ENCODE results near the gene MGLL.

The MGLL gene

GRCh38 chr3:127750226-127751031, 71.9 kb downstream of the MGLL start:
- Histone ChIP-seq H3K4me3 (ENCODE audit: low read depth, low read length, poor library complexity, severe bottlenecking) (no peak overlapping the region), H2AFZ (ENCODE audit: low read length) (no peak overlapping the region), H3K4me1 (ENCODE audit: insufficient read depth, low read length, severe bottlenecking) (peaks cover 14% of the 10 kb centered on the region), H3K9me3 (ENCODE audit: low read length) (no peaks in the 10 kb centered on the region), H3K79me2 (ENCODE audit: insufficient read depth, low read length) (no peaks in the 10 kb centered on the region), H4K20me1 (ENCODE audit: insufficient read depth, low read length) (no peaks in the 10 kb centered on the region), H3K4me2 (ENCODE audit: low read length) (no peak overlapping the region; the same call in 1 of the 2 replicates), H3K27ac (ENCODE audit: low read depth, low read length, poor library complexity, severe bottlenecking) (no peak overlapping the region), H3K27me3 (ENCODE audit: insufficient read depth, low read length) (no peaks in the 10 kb centered on the region), H3K36me3 (ENCODE audit: insufficient read depth, low read length) (no peaks in the 10 kb centered on the region), H3K9ac (ENCODE audit: low read length) (no peak overlapping the region), H3K9me2 (ENCODE audit: low read depth, low read length) (no peaks in the 10 kb centered on the region), H3F3A (ENCODE audit: insufficient read depth, low read length) (no peaks in the 10 kb centered on the region)
- TF ChIP-seq EZH2 (IDR thresholded peaks at IDR 0.05; ENCODE audit: borderline replicate concordance, low read length) (no peak), CTCF (IDR thresholded peaks at IDR 0.05; ENCODE audit: low read length) (no peak)

- Histone ChIP-seq H2AFZ (ENCODE audit: low read length) (no peak overlapping the region), H3K9ac (ENCODE audit: low read length) (no peak overlapping the region), H3K4me2 (ENCODE audit: low read length) (no peak overlapping the region), H3K9me3 (ENCODE audit: low read length) (no peaks in the 10 kb centered on the region), H3K27me3 (ENCODE audit: insufficient read depth, low read length) (no peaks in the 10 kb centered on the region), H3K36me3 (ENCODE audit: insufficient read depth, low read length) (no peaks in the 10 kb centered on the region), H3K4me1 (ENCODE audit: insufficient read depth, low read length, severe bottlenecking) (peaks cover 8% of the 10 kb centered on the region), H3K4me3 (ENCODE audit: low read depth, low read length, poor library complexity, severe bottlenecking) (no peak overlapping the region), H3K79me2 (ENCODE audit: insufficient read depth, low read length) (no peaks in the 10 kb centered on the region), H3F3A (ENCODE audit: insufficient read depth, low read length) (no peaks in the 10 kb centered on the region), H4K20me1 (ENCODE audit: insufficient read depth, low read length) (no peaks in the 10 kb centered on the region), H3K27ac (ENCODE audit: low read depth, low read length, poor library complexity, severe bottlenecking) (no peak overlapping the region), H3K9me2 (ENCODE audit: low read depth, low read length) (no peaks in the 10 kb centered on the region)
- no peak for TF ChIP-seq EZH2 (IDR thresholded peaks at IDR 0.05; ENCODE audit: borderline replicate concordance, low read length)
- TF ChIP-seq CTCF (IDR thresholded peaks at IDR 0.05; ENCODE audit: low read length): peak; percentile 26; the same call in 1 of the 2 replicates
Observed at GRCh38 chr3:127749787-127750225, 72.5 kb downstream of the MGLL start.

GRCh38 chr3:127749361-127749760, 73.0 kb downstream of the MGLL start:
- peaks cover 8% of the 10 kb centered on the region for H3K4me1 ChIP-seq (ENCODE audit: insufficient read depth, low read length, severe bottlenecking)
- H3K27me3 ChIP-seq (ENCODE audit: insufficient read depth, low read length): no peaks in the 10 kb centered on the region
- no peaks in the 10 kb centered on the region for H3F3A ChIP-seq (ENCODE audit: insufficient read depth, low read length)
- H3K36me3 ChIP-seq (ENCODE audit: insufficient read depth, low read length): no peaks in the 10 kb centered on the region
- H4K20me1 ChIP-seq (ENCODE audit: insufficient read depth, low read length): no peaks in the 10 kb centered on the region
- H3K4me3 ChIP-seq (ENCODE audit: low read depth, low read length, poor library complexity, severe bottlenecking): no peak overlapping the region
- no peaks in the 10 kb centered on the region for H3K79me2 ChIP-seq (ENCODE audit: insufficient read depth, low read length)
- no peak for TF ChIP-seq EZH2 (IDR thresholded peaks at IDR 0.05; ENCODE audit: borderline replicate concordance, low read length)
- TF ChIP-seq CTCF (IDR thresholded peaks at IDR 0.05; ENCODE audit: low read length): no peak
- H2AFZ ChIP-seq (ENCODE audit: low read length): no peak overlapping the region
- no peak overlapping the region for H3K9ac ChIP-seq (ENCODE audit: low read length)
- no peaks in the 10 kb centered on the region for H3K9me3 ChIP-seq (ENCODE audit: low read length)
- H3K9me2 ChIP-seq (ENCODE audit: low read depth, low read length): no peaks in the 10 kb centered on the region
- no peak overlapping the region for H3K4me2 ChIP-seq (ENCODE audit: low read length)
- no peak overlapping the region for H3K27ac ChIP-seq (ENCODE audit: low read depth, low read length, poor library complexity, severe bottlenecking)

All from OCI-LY1 (cell line).